K562 (cell line): ENCODE measurements around the gene DNAJC11. TPM values are rescaled to one million over a fixed set of nuclear protein-coding genes. Genes with fewer than 3 reads are reported as not detected.
A peak's percentile ranks its signal among the peaks of the same experiment; 100 is the strongest.

Experiments used
- ARID1B ChIP-seq: fragments of 450-650 bp; IDR thresholded peaks from 2 replicates; pipeline ENCODE4 v1.6.1; 2016; ENCODE audit warnings: antibody characterized with exemption, mild to moderate bottlenecking, inconsistent platforms
- ATF1 ChIP-seq, 2 experiments: fragments of 450-650 bp in 1 of 2; IDR thresholded peaks; 2 replicates each; pipeline ENCODE4 v1.6.1; 2016; ENCODE audit warnings: missing compliant biosample characterization in 1 of 2, missing genetic modification characterization in 1 of 2
- ATF6 ChIP-seq: sonication (generic); formaldehyde crosslinking; IDR thresholded peaks from 2 replicates; pipeline ENCODE4 v1.4.0; 2020; ENCODE audit warnings: mild to moderate bottlenecking, missing genetic modification reagents
- BRF1 ChIP-seq: IDR thresholded peaks from 3 replicates; pipeline ENCODE4 v1.6.1; 2011; ENCODE audit warnings: borderline replicate concordance, mild to moderate bottlenecking; ENCODE audit not compliant: insufficient read length; ENCODE audit errors: extremely low read depth
- ELF2 ChIP-seq: fragments of 250-450 bp; sonication (Bioruptor Pico); IDR thresholded peaks from 2 replicates; pipeline ENCODE4 v1.5.0; 2021; ENCODE audit warnings: mild to moderate bottlenecking
- ELK3 ChIP-seq: fragments of 450-650 bp; formaldehyde crosslinking; IDR thresholded peaks from 2 replicates; pipeline ENCODE4 v1.4.0; 2020; ENCODE audit warnings: mild to moderate bottlenecking
- HIVEP1 ChIP-seq: fragments of 250-450 bp; sonication (Bioruptor Pico); IDR thresholded peaks from 2 replicates; pipeline ENCODE4 v1.4.0; 2020; ENCODE audit warnings: mild to moderate bottlenecking
- KAT8 ChIP-seq: fragments of 450-650 bp; IDR thresholded peaks from 2 replicates; pipeline ENCODE4 v1.6.1; 2016; ENCODE audit warnings: low read depth, mild to moderate bottlenecking
- MEF2D ChIP-seq: conservative IDR thresholded peaks from 2 replicates; pipeline ENCODE4 v1.6.1; 2016; ENCODE audit warnings: low read depth, missing genetic modification characterization, missing compliant biosample characterization
- MTF1 ChIP-seq: fragments of 250-450 bp; sonication (Bioruptor Pico); IDR thresholded peaks from 2 replicates; pipeline ENCODE4 v1.9.0; 2021; ENCODE audit warnings: moderate library complexity, mild to moderate bottlenecking, inconsistent platforms, borderline replicate concordance
- NFYB ChIP-seq: IDR thresholded peaks from 2 replicates; pipeline ENCODE4 v1.6.1; 2011; ENCODE audit warnings: mild to moderate bottlenecking, moderate library complexity; ENCODE audit not compliant: insufficient read length; ENCODE audit errors: extremely low read depth
- PHB2 ChIP-seq: fragments of 450-650 bp; IDR thresholded peaks from 2 replicates; pipeline ENCODE4 v1.6.1; 2017; ENCODE audit warnings: low read depth
- RBM15 ChIP-seq: fragments of 200-400 bp; formaldehyde crosslinking; IDR thresholded peaks from 2 replicates; pipeline ENCODE4 v1.6.1; 2018; ENCODE audit warnings: mild to moderate bottlenecking, low read length, moderate library complexity; ENCODE audit not compliant: insufficient read depth
- SAFB ChIP-seq: fragments of 200-400 bp; formaldehyde crosslinking; IDR thresholded peaks from 2 replicates; pipeline ENCODE4 v1.6.1; 2017; ENCODE audit warnings: low read depth, low read length, borderline replicate concordance
- TAF15 ChIP-seq: fragments of 200-400 bp; formaldehyde crosslinking; IDR thresholded peaks from 2 replicates; pipeline ENCODE4 v1.6.1; 2017; ENCODE audit warnings: mild to moderate bottlenecking, low read depth, low read length, moderate library complexity
- THRB ChIP-seq: fragments of 450-650 bp; formaldehyde crosslinking; conservative IDR thresholded peaks from 2 replicates; pipeline ENCODE4 v1.4.0; 2022; ENCODE audit warnings: mild to moderate bottlenecking, missing genetic modification characterization
- ZFPM2 ChIP-seq: fragments of 250-450 bp; sonication (Bioruptor Pico); IDR thresholded peaks from 2 replicates; pipeline ENCODE4 v1.5.1; 2022; ENCODE audit warnings: mild to moderate bottlenecking
- ZNF224 ChIP-seq: sonication (generic); formaldehyde crosslinking; IDR thresholded peaks from 2 replicates; pipeline ENCODE4 v1.8.0; 2022; ENCODE audit warnings: mild to moderate bottlenecking, missing genetic modification reagents
- ZNF239 ChIP-seq: fragments of 250-450 bp; sonication (Bioruptor Pico); IDR thresholded peaks from 2 replicates; pipeline ENCODE4 v1.4.0; 2020; ENCODE audit warnings: mild to moderate bottlenecking
- ZNF518B ChIP-seq: fragments of 250-450 bp; sonication (Bioruptor Pico); IDR thresholded peaks from 2 replicates; pipeline ENCODE4 v1.5.0; 2021; ENCODE audit warnings: mild to moderate bottlenecking, moderate library complexity
- polyA plus RNA-seq, 8 experiments: library from polyadenylated mRNA; depleted of rRNA in 4 of 8; stranded (reverse) in 5 of 8; unstranded in 3 of 8; fragments of >200 nt; fragmentation: Nextera tagmentation in 2 of 8; fragmentation: Illumina TruSeq in 1 of 8; extraction: Ambion mirVana in 2 of 8; extraction: Trizol in 1 of 8; gene quantifications; 2 replicates each; pipeline versions ENCODE4 v1.2.1 to v1.2.3, GENCODE V29; 2011 to 2014; ENCODE audit warnings: inconsistent platforms in 1 of 8, missing spikeins in 1 of 8
- total RNA-seq, 7 experiments: library from RNA; depleted of rRNA in 6 of 7; stranded (reverse); fragments of >200 nt in 6 of 7; fragmentation: Illumina TruSeq in 2 of 7; extraction: Trizol in 2 of 7; gene quantifications; 2 replicates each; pipeline versions ENCODE4 v1.2.1 to v1.2.3, GENCODE V29; 2011 to 2021; ENCODE audit warnings: low replicate concordance in 1 of 7

Gene DNAJC11
- total and polyA plus RNA-seq, 9 of the 15 experiments (the other 6 are each of a cell fraction or from before 2014, with no cell fraction given), result 14.1 to 123 (median 76.6) TPM

GRCh38 chr1:6701437-6702153 lies at the start of gene DNAJC11 (continued):
- TF ChIP-seq ELK3 (CRISPR knock-in tag), result no peak
- TF ChIP-seq KAT8, result no peak
- TF ChIP-seq RBM15, result no peak
- TF ChIP-seq NFYB, result no peak
- TF ChIP-seq ATF6, result peak; percentile 100
- 0 out of 2 replicates have a peak, but pooled peaks have one; percentile 8 for TF ChIP-seq ZNF239 (CRISPR knock-in tag)
- TF ChIP-seq ARID1B, result no peak
- no peak for TF ChIP-seq ZFPM2
- 0 out of 2 replicates have a peak, but pooled peaks have one; percentile 44 for TF ChIP-seq MEF2D
- peak; percentile 98 for TF ChIP-seq ZNF224
- no peak for TF ChIP-seq PHB2
- no peak for TF ChIP-seq MTF1 (CRISPR knock-in tag)
- no peak for TF ChIP-seq HIVEP1 (CRISPR knock-in tag)
- TF ChIP-seq ATF1 (CRISPR knock-in tag; IDR thresholded peaks at IDR 0.05), result no peak
- peak; percentile 93 for TF ChIP-seq ATF1 (tag; IDR thresholded peaks at IDR 0.05)
- no peak for TF ChIP-seq BRF1
- no peak for TF ChIP-seq ZNF518B
- TF ChIP-seq TAF15, result no peak
- TF ChIP-seq THRB, result no peak
- TF ChIP-seq ELF2 (CRISPR knock-in tag), result no peak; the same call in 1 of the 2 replicates
- peak; percentile 91 for TF ChIP-seq SAFB
